Ovary (tissue), 3 donors: Measurements from ENCODE around the gene SMIM23.

ENCODE experiments used
- CTCF ChIP-seq, 3 donors: fragments of 450-650 bp in 2 of 3; fragments of 200-600 bp in 1 of 3; IDR thresholded peaks; one replicate each; pipeline versions ENCODE4 v1.5.1 to v1.8.0; 2016 to 2022; ENCODE audit warnings: antibody characterized with exemption in 3 of 3, mild to moderate bottlenecking in 1 of 3
- POLR2A ChIP-seq: fragments of 450-650 bp; IDR thresholded peaks from one replicate; pipeline ENCODE4 v1.6.1; 2017; ENCODE audit warnings: antibody characterized with exemption, mild to moderate bottlenecking, moderate library complexity
- donor health status: DM: no; HTN: no; CAD: no.

GRCh38 chr5:171825051-171825450 is 39.4 kb downstream of the SMIM23 start:
- TF ChIP-seq CTCF (IDR thresholded peaks at IDR 0.05): no peak
- no peak for TF ChIP-seq POLR2A
